ENCODE results near the gene OCA2. TPM values are rescaled to one million over a fixed set of nuclear protein-coding genes. Genes with fewer than 3 reads are reported as not detected.

OCA2 gene
- total and polyA plus RNA-seq, 11 donors = 0.04 to 0.10 (median 0.07) TPM; not detected in 8

DNA sequence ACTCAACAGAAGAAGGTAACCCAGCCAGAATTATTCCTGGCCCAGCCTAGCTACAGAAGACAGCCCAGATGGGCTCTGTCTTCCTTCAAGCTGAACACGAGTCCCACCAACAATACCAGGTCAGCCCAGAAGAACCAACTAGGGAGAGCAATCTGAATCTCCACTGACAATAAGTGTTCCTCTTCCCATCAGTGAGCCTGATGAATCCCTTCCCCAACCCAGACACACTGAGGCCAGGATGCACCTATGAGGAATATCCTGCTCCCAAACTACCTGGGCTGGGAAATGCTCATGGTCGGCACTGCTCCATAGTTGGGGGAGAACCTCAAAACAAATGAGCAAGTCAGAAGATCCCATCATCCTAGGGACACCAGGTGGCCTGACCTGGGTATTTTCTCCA lies 351.1 kb downstream of the OCA2 start:
- Histone ChIP-seq H3K27me3 (peaks cover 0 to 6% (median 0%) of the 10 kb centered on the region in 9 donors), H3K4me3 (no peak overlapping the region), H3K27ac (no peak overlapping the region), H3K36me3 (no peaks in the 10 kb centered on the region), H3K9me3 (no peaks in the 10 kb centered on the region), H3K4me1 (no peaks in the 10 kb centered on the region)
- no peak for ATAC-seq
- no peak for DNase-seq
- intact Hi-C loops (cut with DNase I) = no loop called here
- TF ChIP-seq POLR2A (IDR thresholded peaks at IDR 0.05) = no peak
- TF ChIP-seq, protein P1, sequence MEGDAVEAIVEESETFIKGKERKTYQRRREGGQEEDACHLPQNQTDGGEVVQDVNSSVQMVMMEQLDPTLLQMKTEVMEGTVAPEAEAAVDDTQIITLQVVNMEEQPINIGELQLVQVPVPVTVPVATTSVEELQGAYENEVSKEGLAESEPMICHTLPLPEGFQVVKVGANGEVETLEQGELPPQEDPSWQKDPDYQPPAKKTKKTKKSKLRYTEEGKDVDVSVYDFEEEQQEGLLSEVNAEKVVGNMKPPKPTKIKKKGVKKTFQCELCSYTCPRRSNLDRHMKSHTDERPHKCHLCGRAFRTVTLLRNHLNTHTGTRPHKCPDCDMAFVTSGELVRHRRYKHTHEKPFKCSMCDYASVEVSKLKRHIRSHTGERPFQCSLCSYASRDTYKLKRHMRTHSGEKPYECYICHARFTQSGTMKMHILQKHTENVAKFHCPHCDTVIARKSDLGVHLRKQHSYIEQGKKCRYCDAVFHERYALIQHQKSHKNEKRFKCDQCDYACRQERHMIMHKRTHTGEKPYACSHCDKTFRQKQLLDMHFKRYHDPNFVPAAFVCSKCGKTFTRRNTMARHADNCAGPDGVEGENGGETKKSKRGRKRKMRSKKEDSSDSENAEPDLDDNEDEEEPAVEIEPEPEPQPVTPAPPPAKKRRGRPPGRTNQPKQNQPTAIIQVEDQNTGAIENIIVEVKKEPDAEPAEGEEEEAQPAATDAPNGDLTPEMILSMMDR (IDR thresholded peaks at IDR 0.05) = no peak
- 83 to 100% (median 95%) methylated on average over 2 of the region's 2 CpGs for WGBS, 4 donors

GRCh38 chr15:27746401-27746955 lies 352.6 kb downstream of the OCA2 start:
- Histone ChIP-seq H3K4me3 (no peak overlapping the region), H3K4me1 (no peaks in the 10 kb centered on the region), H3K9me3 (no peaks in the 10 kb centered on the region), H3K27ac (no peak overlapping the region), H3K36me3 (no peaks in the 10 kb centered on the region), H3K27me3 (peaks cover 0 to 6% (median 0%) of the 10 kb centered on the region in 9 donors)
- intact Hi-C loops (cut with DNase I) = no loop called here
- TF ChIP-seq, protein P1 (IDR thresholded peaks at IDR 0.05) = no peak
- TF ChIP-seq POLR2A (IDR thresholded peaks at IDR 0.05) = no peak
- ATAC-seq = no peak
- DNase-seq = no peak
- 61 to 80% (median 75%) methylated on average over 5 of the region's 5 CpGs for WGBS, 4 donors

DNA sequence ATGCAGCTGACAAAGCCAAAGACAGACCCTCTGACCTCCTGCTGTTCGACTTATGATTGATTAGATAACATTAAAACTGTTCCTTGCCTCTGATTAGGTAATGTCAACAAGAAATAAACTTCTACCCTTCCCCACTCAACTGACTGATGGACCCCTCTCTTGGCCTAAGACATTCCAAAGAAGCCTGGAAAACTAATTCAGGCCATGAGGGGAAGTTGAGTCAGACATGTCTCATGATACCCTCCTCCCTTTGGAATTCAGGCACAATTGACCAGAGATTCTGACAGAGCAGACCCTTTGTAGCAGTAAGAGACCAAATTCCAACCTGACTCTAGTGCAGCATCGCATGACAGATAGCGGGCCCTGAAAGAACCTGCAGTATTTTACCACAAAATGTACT lies 354.5 kb downstream of the OCA2 start:
- Histone ChIP-seq H3K27me3 (peaks cover 0 to 6% (median 0%) of the 10 kb centered on the region in 9 donors), H3K4me3 (no peak overlapping the region), H3K4me1 (no peaks in the 10 kb centered on the region), H3K9me3 (no peaks in the 10 kb centered on the region), H3K36me3 (no peaks in the 10 kb centered on the region), H3K27ac (no peak overlapping the region)
- WGBS, 4 donors = 64 to 75% (median 69%) methylated on average over 3 of the region's 3 CpGs
- DNase-seq = no peak
- intact Hi-C loops (cut with DNase I) = no loop called here
- ATAC-seq = no peak
- TF ChIP-seq, protein P1 (IDR thresholded peaks at IDR 0.05) = no peak
- TF ChIP-seq POLR2A (IDR thresholded peaks at IDR 0.05) = no peak

DNA sequence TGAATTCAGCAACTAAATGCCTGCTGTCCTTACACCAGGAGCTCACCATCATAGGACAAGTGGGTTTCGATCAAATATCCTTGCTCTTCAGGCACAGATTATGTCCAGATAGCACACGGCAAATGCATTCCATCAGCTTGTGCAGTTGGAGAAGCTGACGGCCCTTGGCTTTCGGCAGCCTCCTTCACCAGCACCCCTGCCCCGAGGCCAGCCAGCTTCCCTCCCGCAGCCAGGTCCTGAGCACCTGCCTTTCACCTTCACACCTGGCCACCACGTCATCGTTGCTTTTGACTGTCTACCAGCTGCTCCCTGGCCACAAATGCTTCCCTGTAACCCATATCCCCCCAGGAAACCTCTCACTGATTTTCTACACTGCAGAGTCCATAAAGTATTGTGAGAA lies 355.5 kb downstream of the OCA2 start:
- 78 to 94% (median 85%) methylated on average over 5 to 8 of the region's 8 CpGs for WGBS, 4 donors
- TF ChIP-seq, protein P1 (IDR thresholded peaks at IDR 0.05) = no peak
- no peak for TF ChIP-seq POLR2A (IDR thresholded peaks at IDR 0.05)
- Histone ChIP-seq H3K4me1 (no peaks in the 10 kb centered on the region), H3K27me3 (peaks cover 0 to 6% (median 0%) of the 10 kb centered on the region in 9 donors), H3K9me3 (no peaks in the 10 kb centered on the region), H3K36me3 (no peaks in the 10 kb centered on the region), H3K4me3 (no peak overlapping the region), H3K27ac (no peak overlapping the region)
- ATAC-seq (no peak), DNase-seq (no peak)
- intact Hi-C loops (cut with DNase I) = no loop called here

All from heart left ventricle (tissue), 16 donors.